Mesenchymal stem cell (in vitro differentiated cells and primary cell): ENCODE measurements around the gene SMC3.

Experiments
- DNase-seq: peaks from one replicate; pipeline ENCODE4 v3.0.0-alpha.2; 2013
- H2AFZ ChIP-seq: one replicate; pipeline ENCODE4 v1.6.1; 2013; ENCODE audit warnings: low read depth, mild to moderate bottlenecking, control low read depth, inconsistent platforms, low read length, moderate library complexity
- H2AK5ac ChIP-seq: 2 replicates; pipeline ENCODE4 v1.6.1; 2013; ENCODE audit warnings: low read length, moderate library complexity, mild to moderate bottlenecking, inconsistent platforms; ENCODE audit not compliant: severe bottlenecking
- H2BK120ac ChIP-seq: one replicate; pipeline ENCODE4 v1.6.1; 2013; ENCODE audit warnings: low read depth, mild to moderate bottlenecking, inconsistent platforms, low read length, moderate library complexity
- H2BK12ac ChIP-seq, 2 experiments: one replicate each; pipeline ENCODE4 v1.6.1; 2013; ENCODE audit warnings: inconsistent platforms in 2 of 2, low read length in 2 of 2, mild to moderate bottlenecking in 2 of 2, moderate library complexity in 2 of 2, control low read depth in 1 of 2
- H2BK15ac ChIP-seq: one replicate; pipeline ENCODE4 v1.6.1; 2013; ENCODE audit warnings: mild to moderate bottlenecking, low read depth, inconsistent platforms; ENCODE audit not compliant: poor library complexity, severe bottlenecking
- H2BK5ac ChIP-seq: 2 replicates; pipeline ENCODE4 v1.6.1; 2013; ENCODE audit warnings: low read depth, mild to moderate bottlenecking, low read length, control low read depth, inconsistent platforms; ENCODE audit not compliant: poor library complexity, severe bottlenecking
- H3K14ac ChIP-seq, 2 experiments: one replicate each; pipeline ENCODE4 v1.6.1; 2013; ENCODE audit warnings: inconsistent platforms in 2 of 2, low read length in 2 of 2, control low read depth in 1 of 2, mild to moderate bottlenecking in 1 of 2, moderate library complexity in 1 of 2
- H3K18ac ChIP-seq, 2 experiments: one replicate each; pipeline ENCODE4 v1.6.1; 2013; ENCODE audit warnings: inconsistent platforms in 2 of 2, low read length in 2 of 2, control low read depth in 1 of 2, low read depth in 1 of 2, mild to moderate bottlenecking in 1 of 2
- H3K23ac ChIP-seq, 2 experiments: one replicate each; pipeline ENCODE4 v1.6.1; 2013; ENCODE audit warnings: inconsistent platforms in 2 of 2, low read length in 2 of 2, mild to moderate bottlenecking in 2 of 2, moderate library complexity in 2 of 2, control low read depth in 1 of 2
- H3K27ac ChIP-seq: 2 replicates; pipeline ENCODE4 v1.5.1; 2013; ENCODE audit warnings: mild to moderate bottlenecking, moderate library complexity, low read length, control low read depth, inconsistent platforms; ENCODE audit not compliant: poor library complexity, severe bottlenecking
- H3K27me3 ChIP-seq, 2 experiments: 2 replicates each; pipeline versions ENCODE4 v1.6.1 to v1.7.0; 2013; ENCODE audit warnings: low read length in 2 of 2, mild to moderate bottlenecking in 2 of 2, moderate library complexity in 2 of 2, control low read depth in 1 of 2, inconsistent platforms in 1 of 2; ENCODE audit not compliant: control insufficient read depth in 1 of 2, insufficient read depth in 1 of 2
- H3K36me3 ChIP-seq, 2 experiments: 2 replicates each; pipeline versions ENCODE4 v1.6.1 to v1.7.0; 2013; ENCODE audit warnings: low read length in 2 of 2, control low read depth in 1 of 2, inconsistent platforms in 1 of 2, low read depth in 1 of 2, mild to moderate bottlenecking in 1 of 2; ENCODE audit not compliant: insufficient read depth in 2 of 2, control insufficient read depth in 1 of 2
- H3K4ac ChIP-seq, 2 experiments: one replicate each; pipeline ENCODE4 v1.6.1; 2013; ENCODE audit warnings: inconsistent platforms in 2 of 2, low read length in 2 of 2, mild to moderate bottlenecking in 2 of 2, moderate library complexity in 2 of 2, control low read depth in 1 of 2, low read depth in 1 of 2
- H3K4me1 ChIP-seq: 2 replicates; pipeline ENCODE4 v1.6.1; 2013; ENCODE audit warnings: low read depth, low read length, control low read depth; ENCODE audit not compliant: control insufficient read depth, insufficient read depth
- H3K4me2 ChIP-seq: 2 replicates; pipeline ENCODE4 v1.6.1; 2013; ENCODE audit warnings: low read length, mild to moderate bottlenecking, inconsistent platforms; ENCODE audit not compliant: poor library complexity, severe bottlenecking
- H3K4me3 ChIP-seq, 2 experiments: 2 replicates each; pipeline versions ENCODE4 v1.5.1 to v1.7.0; 2013; ENCODE audit warnings: low read length in 2 of 2, mild to moderate bottlenecking in 2 of 2, control low read depth in 1 of 2, low read depth in 1 of 2; ENCODE audit not compliant: insufficient read depth in 1 of 2
- H3K79me1 ChIP-seq: replicated peaks from 2 replicates; pipeline ENCODE4 v1.6.1; 2013; ENCODE audit warnings: mild to moderate bottlenecking, control low read depth, low read length, inconsistent platforms; ENCODE audit not compliant: poor library complexity, severe bottlenecking
- H3K9ac ChIP-seq: 2 replicates; pipeline ENCODE4 v1.7.0; 2013; ENCODE audit warnings: mild to moderate bottlenecking, low read length, moderate library complexity
- H3K9me3 ChIP-seq: 2 replicates; pipeline ENCODE4 v1.7.0; 2013; ENCODE audit warnings: mild to moderate bottlenecking, low read length; ENCODE audit not compliant: control insufficient read depth
- H4K8ac ChIP-seq: one replicate; pipeline ENCODE4 v1.6.1; 2013; ENCODE audit warnings: inconsistent platforms, mild to moderate bottlenecking, low read length, moderate library complexity
- H4K91ac ChIP-seq: one replicate; pipeline ENCODE4 v1.6.1; 2013; ENCODE audit warnings: mild to moderate bottlenecking, low read length, inconsistent platforms
- WGBS: methylation state at CpG from one replicate; pipeline ENCODE4 v1.1.7; 2013; ENCODE audit warnings: mixed read lengths; 5-methylcytosine and 5-hydroxymethylcytosine counted together

Gene SMC3

DNA sequence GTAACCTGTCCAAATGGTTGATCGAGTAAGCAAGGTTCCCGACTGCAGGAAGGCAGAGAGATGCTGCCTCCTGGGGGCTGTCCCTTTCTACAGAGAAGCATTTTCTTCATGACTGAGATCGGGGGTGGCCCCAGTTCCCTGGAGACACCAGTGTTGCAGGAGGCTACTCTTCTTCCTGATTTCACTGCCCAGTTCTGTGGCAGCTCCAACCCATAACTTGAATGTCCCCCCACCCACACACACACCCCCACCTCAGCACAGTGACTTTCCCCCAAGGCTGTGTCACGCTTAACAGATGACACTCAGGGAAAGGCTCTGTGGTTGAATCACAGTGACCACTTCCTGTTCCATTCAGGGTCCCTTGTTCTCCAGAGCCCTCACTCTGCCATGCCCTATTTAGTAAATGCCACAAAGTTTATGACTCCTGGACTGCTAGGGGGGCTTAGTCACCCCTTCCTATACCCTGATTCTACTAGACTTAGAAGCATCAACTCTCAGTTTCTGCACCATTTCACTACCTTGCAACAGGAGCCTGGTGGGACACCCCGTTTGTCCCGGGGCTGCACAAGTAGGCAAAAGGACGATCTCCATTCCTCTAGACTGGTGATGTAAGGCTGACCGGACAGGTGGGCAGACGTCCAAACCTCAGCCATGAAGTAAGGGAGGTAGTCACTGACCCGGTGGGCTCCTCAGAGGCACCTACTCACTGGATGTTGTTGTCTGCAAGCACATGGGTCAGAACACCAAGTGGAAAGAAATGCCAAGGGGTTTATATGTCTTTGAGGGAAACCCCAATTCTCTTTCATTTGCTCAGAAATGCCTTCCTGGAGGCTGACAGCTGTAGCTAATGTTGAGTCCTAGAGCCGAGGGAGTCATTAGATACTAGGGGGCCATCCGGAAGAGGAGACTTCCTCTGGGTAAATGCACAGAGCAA lies 31.3 kb upstream of the SMC3 start:
- Histone ChIP-seq H3K18ac (peak overlapping the region in 1 of 2 experiments; percentile 50), H3K9me3 (no peaks in the 10 kb centered on the region), H3K27ac (no peak overlapping the region), H2AK5ac (no peak overlapping the region), H2BK12ac (no peak overlapping the region), H3K14ac (no peak overlapping the region), H3K27me3 (no peaks in the 10 kb centered on the region), H3K9ac (no peak overlapping the region), H2AFZ (no peak overlapping the region), H3K4ac (no peak overlapping the region), H2BK5ac (no peak overlapping the region), H3K4me2 (no peak overlapping the region), H2BK15ac (no peak overlapping the region), H3K36me3 (no peaks in the 10 kb centered on the region), H4K8ac (no peak overlapping the region), H3K79me1 (no peaks in the 10 kb centered on the region), H3K23ac (no peak overlapping the region), H3K4me3 (no peak overlapping the region), H4K91ac (no peak overlapping the region), H2BK120ac (no peak overlapping the region), H3K4me1 (peaks cover 7% of the 10 kb centered on the region)
- 43% methylated on average over 12 of the region's 12 CpGs for WGBS
- DNase-seq = peak; percentile 49

DNA sequence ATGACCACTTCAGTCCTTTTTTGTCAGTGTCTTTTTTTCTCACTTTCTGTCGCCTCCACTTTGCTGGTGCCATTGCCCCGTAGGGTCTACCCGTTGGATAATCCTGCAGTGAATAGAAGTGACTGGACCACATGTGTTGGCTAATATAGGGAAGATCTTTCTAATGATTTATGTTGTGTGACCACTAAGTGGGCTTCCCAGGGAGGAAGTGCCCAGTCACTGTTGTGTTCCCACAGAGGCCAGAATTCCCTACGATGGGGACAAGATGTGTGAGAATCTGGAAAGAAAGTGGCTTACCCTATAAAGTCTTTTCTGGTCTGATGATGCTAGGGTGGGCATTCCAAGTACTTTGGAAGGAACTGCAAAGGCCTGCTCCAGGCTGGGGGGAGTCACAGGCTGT lies 28.4 kb upstream of the SMC3 start:
- Histone ChIP-seq H4K8ac (no peak overlapping the region), H3K36me3 (no peaks in the 10 kb centered on the region), H3K23ac (no peak overlapping the region), H3K4me2 (no peak overlapping the region), H4K91ac (no peak overlapping the region), H2BK120ac (no peak overlapping the region), H3K9ac (no peak overlapping the region), H3K27ac (no peak overlapping the region), H3K18ac (no peak overlapping the region), H2BK12ac (no peak overlapping the region), H3K14ac (no peak overlapping the region), H2AFZ (no peak overlapping the region), H3K4ac (no peak overlapping the region), H3K79me1 (no peaks in the 10 kb centered on the region), H2BK5ac (no peak overlapping the region), H3K9me3 (no peaks in the 10 kb centered on the region), H3K4me1 (peaks cover 7% of the 10 kb centered on the region), H2AK5ac (no peak overlapping the region), H3K4me3 (no peak overlapping the region), H2BK15ac (no peak overlapping the region), H3K27me3 (no peaks in the 10 kb centered on the region)
- WGBS = 85% methylated on average over 4 of the region's 4 CpGs
- DNase-seq = no peak

GRCh38 chr10:110540031-110540430 lies 27.5 kb upstream of the SMC3 start:
- Histone ChIP-seq H4K8ac (no peak overlapping the region), H2BK5ac (no peak overlapping the region), H3K9ac (no peak overlapping the region), H3K14ac (no peak overlapping the region), H3K4me2 (no peak overlapping the region), H2AFZ (no peak overlapping the region), H2BK120ac (no peak overlapping the region), H3K4me3 (no peak overlapping the region), H3K4ac (no peak overlapping the region), H2BK15ac (no peak overlapping the region), H3K36me3 (no peaks in the 10 kb centered on the region), H3K4me1 (peaks cover 7% of the 10 kb centered on the region), H3K27me3 (no peaks in the 10 kb centered on the region), H2AK5ac (no peak overlapping the region), H2BK12ac (no peak overlapping the region), H3K27ac (no peak overlapping the region), H3K9me3 (no peaks in the 10 kb centered on the region), H3K79me1 (no peaks in the 10 kb centered on the region), H3K18ac (no peak overlapping the region), H3K23ac (no peak overlapping the region), H4K91ac (no peak overlapping the region)
- WGBS = no CpG with 5 or more reads among the region's 1 CpG
- peak; percentile 82 for DNase-seq

DNA sequence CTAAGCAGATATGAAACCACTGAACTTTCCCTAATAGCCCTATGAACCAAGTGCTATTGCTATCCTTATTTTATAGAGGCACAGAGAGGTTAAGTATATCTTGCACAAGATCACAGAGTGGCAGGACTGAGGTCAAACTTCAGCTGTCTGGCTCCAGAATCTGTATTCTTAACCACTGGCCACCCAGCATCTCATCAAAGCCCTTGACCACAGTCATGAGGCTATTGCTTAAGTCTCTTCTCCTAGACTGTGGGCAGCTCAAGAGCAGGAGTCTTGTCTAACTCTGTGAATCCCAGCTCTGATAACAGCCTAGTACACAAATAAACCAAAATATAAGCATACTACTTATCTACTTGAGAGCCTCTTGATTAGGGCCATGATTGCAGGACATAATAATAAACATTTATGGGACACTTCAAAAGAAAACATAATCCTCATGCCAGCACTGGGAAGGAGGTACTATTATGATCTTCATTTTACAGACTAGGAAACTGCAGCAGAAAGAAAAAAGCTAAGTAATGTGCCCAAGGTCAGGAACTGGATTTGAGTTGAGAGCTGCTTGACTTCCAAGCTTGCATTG lies 22.4 kb upstream of the SMC3 start:
- H4K91ac ChIP-seq = no peak overlapping the region
- peaks cover 1% of the 10 kb centered on the region for H3K4me1 ChIP-seq
- H4K8ac ChIP-seq = no peak overlapping the region
- peak; percentile 91 for DNase-seq
- no peaks in the 10 kb centered on the region for H3K36me3 ChIP-seq
- no peak overlapping the region for H3K14ac ChIP-seq
- no peak overlapping the region for H3K4ac ChIP-seq
- no peak overlapping the region for H3K4me2 ChIP-seq
- no peak overlapping the region for H2BK5ac ChIP-seq
- no peak overlapping the region for H3K9ac ChIP-seq
- H2BK120ac ChIP-seq = no peak overlapping the region
- H3K79me1 ChIP-seq = no peaks in the 10 kb centered on the region
- H3K9me3 ChIP-seq = no peaks in the 10 kb centered on the region
- H2AK5ac ChIP-seq = no peak overlapping the region
- no peak overlapping the region for H3K23ac ChIP-seq
- no peaks in the 10 kb centered on the region for H3K27me3 ChIP-seq
- no peak overlapping the region for H2BK15ac ChIP-seq
- no peak overlapping the region for H3K4me3 ChIP-seq
- no peak overlapping the region for H3K27ac ChIP-seq
- H2AFZ ChIP-seq = no peak overlapping the region
- H2BK12ac ChIP-seq = no peak overlapping the region
- H3K18ac ChIP-seq = no peak overlapping the region
